ENCODE measurements around the gene MYO18B. TPM values are rescaled to one million over a fixed set of nuclear protein-coding genes. Genes with fewer than 3 reads are reported as not detected.
"Not testable (repeated sequence)": the region's sequence is repeated elsewhere in the genome, so short reads cannot be mapped to it uniquely, and the experiment has no call there.

The MYO18B gene
- total RNA-seq, 2 experiments from 2014 or later: 0.11 to 0.22 TPM

DNA sequence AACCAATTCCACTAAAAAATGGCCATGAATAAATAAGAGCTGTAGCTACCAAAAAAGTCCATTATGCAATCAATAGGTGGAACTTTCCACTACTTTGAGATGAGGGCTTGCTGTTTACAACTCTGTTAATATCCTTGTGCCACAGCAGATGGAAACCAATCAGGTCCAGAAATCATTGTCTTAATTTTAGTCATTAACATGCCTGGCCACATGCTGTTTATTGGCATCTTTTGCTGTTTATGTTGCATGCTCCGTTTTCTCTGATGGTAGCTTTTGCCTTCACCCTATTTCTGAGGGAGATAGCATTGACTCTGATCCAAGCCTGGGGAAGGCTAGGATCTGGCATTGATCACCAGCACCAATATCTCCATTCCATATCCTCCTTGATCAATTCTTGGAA lies 234.4 kb downstream of the MYO18B start:
- Mint-ChIP-seq H3K27me3 (peaks cover 24% of the 10 kb centered on the region), H3K36me3 (ENCODE audit: low read depth) (no peaks in the 10 kb centered on the region), H3K4me3 (no peak overlapping the region), H3K4me1 (ENCODE audit: low read depth) (no peaks in the 10 kb centered on the region), H3K9me3 (no peaks in the 10 kb centered on the region), H3K27ac (no peak overlapping the region)
- no peaks in the 10 kb centered on the region for H3K4me1 ChIP-seq (ENCODE audit: insufficient read depth, low read length)
- DNase-seq (no peak), ATAC-seq (ENCODE audit: poor library complexity) (no peak)
- TF ChIP-seq, protein P1, sequence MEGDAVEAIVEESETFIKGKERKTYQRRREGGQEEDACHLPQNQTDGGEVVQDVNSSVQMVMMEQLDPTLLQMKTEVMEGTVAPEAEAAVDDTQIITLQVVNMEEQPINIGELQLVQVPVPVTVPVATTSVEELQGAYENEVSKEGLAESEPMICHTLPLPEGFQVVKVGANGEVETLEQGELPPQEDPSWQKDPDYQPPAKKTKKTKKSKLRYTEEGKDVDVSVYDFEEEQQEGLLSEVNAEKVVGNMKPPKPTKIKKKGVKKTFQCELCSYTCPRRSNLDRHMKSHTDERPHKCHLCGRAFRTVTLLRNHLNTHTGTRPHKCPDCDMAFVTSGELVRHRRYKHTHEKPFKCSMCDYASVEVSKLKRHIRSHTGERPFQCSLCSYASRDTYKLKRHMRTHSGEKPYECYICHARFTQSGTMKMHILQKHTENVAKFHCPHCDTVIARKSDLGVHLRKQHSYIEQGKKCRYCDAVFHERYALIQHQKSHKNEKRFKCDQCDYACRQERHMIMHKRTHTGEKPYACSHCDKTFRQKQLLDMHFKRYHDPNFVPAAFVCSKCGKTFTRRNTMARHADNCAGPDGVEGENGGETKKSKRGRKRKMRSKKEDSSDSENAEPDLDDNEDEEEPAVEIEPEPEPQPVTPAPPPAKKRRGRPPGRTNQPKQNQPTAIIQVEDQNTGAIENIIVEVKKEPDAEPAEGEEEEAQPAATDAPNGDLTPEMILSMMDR (IDR thresholded peaks at IDR 0.05): no peak
- ChIA-PET POLR2A (no interaction called here), CTCF (no interaction called here)
- H3K36me3 ChIP-seq (ENCODE audit: insufficient read depth, low read length): no peaks in the 10 kb centered on the region
- intact Hi-C loops (cut with DNase I, micrococcal nuclease): no loop called here
- H3K27me3 ChIP-seq (ENCODE audit: control insufficient read depth in 1 of 2, insufficient read depth in 2 of 2, low read length in 2 of 2): peaks cover 0 to 3% of the 10 kb centered on the region in 2 experiments
- no peaks in the 10 kb centered on the region for H3K9me3 ChIP-seq (ENCODE audit: control insufficient read depth in 1 of 2, insufficient read depth in 1 of 2, low read length in 2 of 2)
- H3K4me3 ChIP-seq (ENCODE audit: low read length): no peak overlapping the region
- no peak overlapping the region for H3K27ac ChIP-seq (ENCODE audit: low read depth in 1 of 2, low read length in 2 of 2)

DNA sequence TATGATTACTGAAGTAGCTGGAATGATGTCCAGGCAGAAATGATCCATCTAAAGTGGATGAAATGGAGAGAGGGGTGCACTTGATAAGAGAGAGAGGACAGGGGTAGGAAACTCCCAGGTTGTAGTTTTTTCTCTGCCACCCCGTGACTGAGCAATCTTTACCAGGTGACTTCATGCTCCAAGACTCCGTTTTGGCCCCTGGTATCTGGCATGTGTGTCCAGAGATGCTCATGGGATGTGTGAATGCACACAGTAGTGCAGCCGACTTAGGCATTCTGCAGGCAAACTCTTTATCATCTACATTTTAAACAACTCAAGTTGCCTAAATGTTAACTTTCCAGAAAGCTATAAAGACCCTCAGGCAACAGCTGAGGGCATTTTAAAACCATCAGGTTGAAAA lies 238.0 kb downstream of the MYO18B start:
- Histone ChIP-seq H3K9me3 (ENCODE audit: control insufficient read depth in 1 of 2, insufficient read depth in 1 of 2, low read length in 2 of 2) (no peaks in the 10 kb centered on the region), H3K27me3 (ENCODE audit: control insufficient read depth in 1 of 2, insufficient read depth in 2 of 2, low read length in 2 of 2) (peaks cover 0 to 8% of the 10 kb centered on the region in 2 experiments), H3K4me3 (ENCODE audit: low read length) (no peak overlapping the region), H3K27ac (ENCODE audit: low read depth in 1 of 2, low read length in 2 of 2) (no peak overlapping the region), H3K4me1 (ENCODE audit: insufficient read depth, low read length) (no peaks in the 10 kb centered on the region), H3K36me3 (ENCODE audit: insufficient read depth, low read length) (no peaks in the 10 kb centered on the region)
- TF ChIP-seq, protein P1 (IDR thresholded peaks at IDR 0.05): no peak
- Mint-ChIP-seq H3K4me1 (ENCODE audit: low read depth) (no peaks in the 10 kb centered on the region), H3K36me3 (ENCODE audit: low read depth) (no peaks in the 10 kb centered on the region), H3K27ac (no peak overlapping the region), H3K9me3 (no peaks in the 10 kb centered on the region), H3K27me3 (peaks cover 34% of the 10 kb centered on the region), H3K4me3 (no peak overlapping the region)
- ChIA-PET POLR2A (no interaction called here), CTCF (no interaction called here)
- ATAC-seq (ENCODE audit: poor library complexity): no peak
- DNase-seq: no peak
- intact Hi-C loops (cut with DNase I, micrococcal nuclease): no loop called here

DNA sequence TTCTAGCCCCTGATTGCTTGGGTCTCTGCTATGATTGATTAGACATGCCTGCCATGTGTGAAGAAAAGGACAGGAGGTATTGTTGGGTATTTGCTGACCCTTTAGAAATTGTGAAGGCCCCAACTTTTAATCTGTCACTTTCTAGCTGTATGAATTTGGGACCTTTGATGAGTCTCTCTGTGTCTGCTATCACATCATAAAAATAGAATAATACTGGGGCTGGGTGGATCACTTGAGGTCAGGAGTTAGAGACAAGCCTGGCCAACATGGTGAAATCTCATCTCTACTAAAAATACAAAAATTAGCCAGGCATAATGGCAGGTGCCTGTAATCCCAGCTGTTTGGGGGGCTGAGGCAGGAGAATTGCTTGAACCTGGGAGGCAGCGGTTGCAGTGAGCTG lies 242.9 kb downstream of the MYO18B start:
- H3K4me1 ChIP-seq (ENCODE audit: insufficient read depth, low read length); H3K36me3 ChIP-seq (ENCODE audit: insufficient read depth, low read length); H3K4me3 Mint-ChIP-seq; H3K36me3 Mint-ChIP-seq (ENCODE audit: low read depth); H3K27ac Mint-ChIP-seq; ATAC-seq (ENCODE audit: poor library complexity); intact Hi-C loops (cut with DNase I, micrococcal nuclease); H3K9me3 Mint-ChIP-seq; POLR2A ChIA-PET; DNase-seq; H3K9me3 ChIP-seq (ENCODE audit: control insufficient read depth in 1 of 2, insufficient read depth in 1 of 2, low read length in 2 of 2); H3K4me1 Mint-ChIP-seq (ENCODE audit: low read depth); H3K4me3 ChIP-seq (ENCODE audit: low read length); CTCF ChIA-PET; H3K27ac ChIP-seq (ENCODE audit: low read depth in 1 of 2, low read length in 2 of 2): not testable (repeated sequence)
- peaks cover 37% of the 10 kb centered on the region for H3K27me3 Mint-ChIP-seq
- H3K27me3 ChIP-seq (ENCODE audit: control insufficient read depth in 1 of 2, insufficient read depth in 2 of 2, low read length in 2 of 2): peaks cover 3 to 11% of the 10 kb centered on the region in 2 experiments

DNA sequence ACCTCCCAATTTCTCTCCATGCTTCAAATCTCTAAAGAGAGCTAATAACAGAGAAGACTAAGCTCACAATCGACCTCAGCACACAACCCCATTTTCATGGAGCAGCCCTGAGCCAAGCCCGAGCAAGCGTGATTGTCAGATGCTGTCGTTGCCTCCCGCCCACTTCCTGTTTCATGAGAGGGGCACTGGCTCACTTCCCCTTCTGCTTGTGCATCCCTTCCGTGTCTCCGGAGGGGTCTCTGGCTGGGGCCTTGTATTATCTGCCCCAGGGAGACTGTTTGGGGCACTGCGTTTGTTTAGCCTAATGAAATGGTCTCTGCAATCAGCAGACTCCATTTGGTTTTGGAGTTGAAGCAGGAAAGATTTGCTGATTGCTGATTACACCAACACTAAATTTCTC lies 246.0 kb downstream of the MYO18B start:
- no peak for DNase-seq
- no peaks in the 10 kb centered on the region for H3K36me3 ChIP-seq (ENCODE audit: insufficient read depth, low read length)
- no peaks in the 10 kb centered on the region for H3K9me3 Mint-ChIP-seq
- peaks cover 0 to 4% of the 10 kb centered on the region in 2 experiments for H3K9me3 ChIP-seq (ENCODE audit: control insufficient read depth in 1 of 2, insufficient read depth in 1 of 2, low read length in 2 of 2)
- H3K27ac ChIP-seq (ENCODE audit: low read depth in 1 of 2, low read length in 2 of 2): no peak overlapping the region
- H3K4me3 ChIP-seq (ENCODE audit: low read length): no peak overlapping the region
- ATAC-seq (ENCODE audit: poor library complexity): no peak
- peaks cover 23% of the 10 kb centered on the region for H3K27me3 Mint-ChIP-seq
- no peaks in the 10 kb centered on the region for H3K4me1 ChIP-seq (ENCODE audit: insufficient read depth, low read length)
- TF ChIP-seq, protein P1 (IDR thresholded peaks at IDR 0.05): no peak
- H3K4me1 Mint-ChIP-seq (ENCODE audit: low read depth): no peaks in the 10 kb centered on the region
- no peak overlapping the region for H3K4me3 Mint-ChIP-seq
- POLR2A ChIA-PET: no interaction called here
- no peaks in the 10 kb centered on the region for H3K36me3 Mint-ChIP-seq (ENCODE audit: low read depth)
- no peak overlapping the region for H3K27ac Mint-ChIP-seq
- intact Hi-C loops (cut with DNase I, micrococcal nuclease): no loop called here
- CTCF ChIA-PET: no interaction called here
- peaks cover 3% of the 10 kb centered on the region in 2 experiments for H3K27me3 ChIP-seq (ENCODE audit: control insufficient read depth in 1 of 2, insufficient read depth in 2 of 2, low read length in 2 of 2)

Measured in CD4-positive, alpha-beta T cell (primary cell).